Sigmoid colon (tissue), 7 donors: ENCODE data around the gene MGAT5. TPM values are rescaled to one million over a fixed set of nuclear protein-coding genes. Genes with fewer than 3 reads are reported as not detected.

ENCODE experiments used
- DNase-seq: peaks from one replicate; pipeline ENCODE4 v3.0.0-alpha.2; 2019
- H3K27ac ChIP-seq, 4 donors: fragments of 200-600 bp; sonication (generic); one replicate each; pipeline ENCODE4 v1.5.1; 2016 to 2019; ENCODE audit warnings: mild to moderate bottlenecking in 1 of 4
- H3K27me3 ChIP-seq, 3 donors: fragments of 200-600 bp; sonication (generic); one replicate each; pipeline ENCODE4 v1.5.1; 2019; ENCODE audit warnings: mild to moderate bottlenecking in 1 of 3
- H3K36me3 ChIP-seq, 4 donors: fragments of 200-600 bp; sonication (generic); one replicate each; pipeline ENCODE4 v1.5.1; 2016 to 2019
- H3K4me1 ChIP-seq, 4 donors: fragments of 200-600 bp; sonication (generic); one replicate each; pipeline ENCODE4 v1.5.1; 2017 to 2019
- H3K4me3 ChIP-seq, 4 donors: fragments of 200-600 bp; sonication (generic); one replicate each; pipeline ENCODE4 v1.5.1; 2017 to 2019; ENCODE audit warnings: mild to moderate bottlenecking in 2 of 4, moderate library complexity in 1 of 4
- H3K9me3 ChIP-seq, 4 donors: fragments of 200-600 bp in 3 of 4; sonication (generic) in 3 of 4; one replicate each; pipeline versions ENCODE4 v1.5.1 to v1.6.1; 2013 to 2019
- CTCF ChIP-seq, 4 experiments: fragments of 450-650 bp in 3 of 4; fragments of 200-600 bp in 1 of 4; IDR thresholded peaks; one replicate each; pipeline ENCODE4 v1.5.1; 2016 to 2019; ENCODE audit warnings: antibody characterized with exemption in 4 of 4, mild to moderate bottlenecking in 3 of 4, moderate library complexity in 2 of 4
- EP300 ChIP-seq, 4 donors: sonication (generic); formaldehyde crosslinking; IDR thresholded peaks; one replicate each; pipeline ENCODE4 v1.6.1; 2017; ENCODE audit warnings: antibody characterized with exemption in 4 of 4
- POLR2A ChIP-seq, 2 donors: fragments of 450-650 bp; IDR thresholded peaks; one replicate each; pipeline ENCODE4 v1.6.1; 2016; ENCODE audit warnings: antibody characterized with exemption in 2 of 2, mild to moderate bottlenecking in 2 of 2, moderate library complexity in 2 of 2
- POLR2AphosphoS5 ChIP-seq, 4 donors: sonication (generic); formaldehyde crosslinking; IDR thresholded peaks; one replicate each; pipeline ENCODE4 v1.6.1; 2017; ENCODE audit warnings: antibody characterized with exemption in 4 of 4
- WGBS, 2 donors: extraction: QIAGEN DNeasy Blood & Tissue Kit; methylation state at CpG; one replicate each; pipeline ENCODE4 v1.1.7; 2013; 5-methylcytosine and 5-hydroxymethylcytosine counted together
- intact Hi-C: fragments of 100-400 bp; cut with DNase I; formaldehyde crosslinking; loops from one replicate; pipeline ENCODE4 v1.15.1; 2023
- polyA plus RNA-seq, 3 donors: library from polyadenylated mRNA; stranded (reverse); fragments of 200-250 nt; gene quantifications; one replicate each; pipeline ENCODE4 v1.2.3, GENCODE V29; 2013
- total RNA-seq, 4 donors: library from RNA; depleted of rRNA; stranded (reverse); fragments of >200 nt; gene quantifications; one replicate each; pipeline ENCODE4 v1.1.0, GENCODE V29; 2016
- donor health status: healthy with polysubstance abuse.
- donor health status: Bipolar disorder and iron deficiency.
- donor health status: healthy.

Gene MGAT5
- total and polyA plus RNA-seq, 7 donors = 3.0 to 42.4 (median 30.3) TPM

DNA sequence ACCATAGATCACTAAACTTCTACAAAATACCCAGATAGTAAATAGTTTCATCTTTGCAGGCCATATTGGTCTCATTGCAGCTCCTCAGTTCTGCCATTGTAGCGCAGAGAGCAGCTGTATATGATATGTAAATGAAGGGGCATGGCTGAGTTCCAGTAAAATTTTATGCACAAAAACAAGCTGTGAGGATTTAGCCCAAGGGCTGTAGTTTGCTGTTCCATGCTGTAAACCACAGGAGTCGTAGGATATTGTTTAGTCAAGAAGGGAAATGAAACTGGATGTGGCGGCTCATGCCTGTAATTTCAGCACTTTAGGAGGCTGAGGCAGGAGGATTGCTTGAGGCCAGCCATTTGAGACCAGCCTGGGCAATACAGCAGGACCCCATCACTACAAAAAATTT, 83.0 kb downstream of the MGAT5 start:
- no peak for TF ChIP-seq POLR2AphosphoS5 (IDR thresholded peaks at IDR 0.05)
- no peak for TF ChIP-seq CTCF (IDR thresholded peaks at IDR 0.05)
- no peak for TF ChIP-seq EP300 (IDR thresholded peaks at IDR 0.05)
- TF ChIP-seq POLR2A (IDR thresholded peaks at IDR 0.05) = no peak
- Histone ChIP-seq H3K27ac (no peak overlapping the region), H3K4me1 (no peaks in the 10 kb centered on the region), H3K27me3 (no peaks in the 10 kb centered on the region), H3K4me3 (no peak overlapping the region), H3K9me3 (no peaks in the 10 kb centered on the region), H3K36me3 (peaks cover 0 to 6% (median 0%) of the 10 kb centered on the region in 4 donors)
- intact Hi-C loops = no loop called here
- 89 to 90% methylated on average over 3 of the region's 3 CpGs for WGBS, 2 donors
- DNase-seq = no peak

DNA sequence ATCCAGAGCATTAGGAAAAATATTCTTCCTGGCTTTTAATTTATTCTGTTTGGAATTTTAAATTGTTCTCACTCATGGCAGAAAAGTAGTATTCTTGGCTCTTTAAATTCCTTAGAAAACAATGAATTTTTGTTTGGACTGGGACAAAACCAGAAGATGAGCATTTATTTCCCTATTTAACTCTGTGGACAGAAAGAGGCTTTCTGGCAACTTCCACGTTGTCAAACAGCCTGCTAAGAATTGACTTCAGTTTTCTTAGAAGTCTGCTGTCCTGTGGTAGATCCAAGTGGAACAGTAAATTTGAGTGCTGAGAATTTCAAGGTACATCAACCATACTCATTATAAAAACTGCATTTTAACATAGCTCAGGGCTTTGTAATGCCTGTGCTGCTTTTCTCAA, 83.8 kb downstream of the MGAT5 start:
- Histone ChIP-seq H3K27ac (no peak overlapping the region), H3K9me3 (no peaks in the 10 kb centered on the region), H3K27me3 (no peaks in the 10 kb centered on the region), H3K4me1 (no peaks in the 10 kb centered on the region), H3K4me3 (no peak overlapping the region), H3K36me3 (peaks cover 0 to 6% (median 0%) of the 10 kb centered on the region in 4 donors)
- no peak for DNase-seq
- WGBS, 2 donors = 56% methylated on average over 1 of the region's 1 CpG
- TF ChIP-seq EP300 (IDR thresholded peaks at IDR 0.05) = no peak
- no peak for TF ChIP-seq POLR2AphosphoS5 (IDR thresholded peaks at IDR 0.05)
- TF ChIP-seq CTCF (IDR thresholded peaks at IDR 0.05) = no peak
- TF ChIP-seq POLR2A (IDR thresholded peaks at IDR 0.05) = no peak
- intact Hi-C loops = no loop called here

DNA sequence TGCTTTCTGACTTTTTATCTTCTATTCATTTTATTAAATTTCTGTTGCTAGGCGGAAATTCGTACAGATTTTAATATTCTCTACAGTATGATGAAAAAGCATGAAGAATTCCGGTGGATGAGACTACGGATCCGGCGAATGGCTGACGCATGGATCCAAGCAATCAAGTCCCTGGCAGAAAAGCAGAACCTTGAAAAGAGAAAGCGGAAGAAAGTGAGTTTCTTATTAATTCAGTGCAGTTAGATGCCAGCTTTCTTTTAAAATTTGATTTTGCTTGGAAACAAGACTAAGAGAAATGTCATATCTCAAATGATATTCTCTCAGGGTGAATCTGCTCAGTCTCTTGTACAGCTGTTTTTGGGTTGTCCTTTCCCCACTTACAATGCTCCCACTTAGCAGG, 84.3 kb downstream of the MGAT5 start:
- Histone ChIP-seq H3K4me3 (no peak overlapping the region), H3K9me3 (no peaks in the 10 kb centered on the region), H3K4me1 (no peaks in the 10 kb centered on the region), H3K36me3 (peaks cover 0 to 6% (median 0%) of the 10 kb centered on the region in 4 donors), H3K27ac (no peak overlapping the region), H3K27me3 (no peaks in the 10 kb centered on the region)
- no peak for DNase-seq
- 95 to 96% methylated on average over 8 of the region's 8 CpGs for WGBS, 2 donors
- intact Hi-C loops = no loop called here
- TF ChIP-seq POLR2AphosphoS5 (IDR thresholded peaks at IDR 0.05) = no peak
- TF ChIP-seq POLR2A (IDR thresholded peaks at IDR 0.05) = no peak
- TF ChIP-seq CTCF (IDR thresholded peaks at IDR 0.05) = no peak
- no peak for TF ChIP-seq EP300 (IDR thresholded peaks at IDR 0.05)

GRCh38 chr2:134341476-134341875, 87.6 kb downstream of the MGAT5 start:
- Histone ChIP-seq H3K27ac (no peak overlapping the region), H3K36me3 (peaks cover 0 to 14% (median 0%) of the 10 kb centered on the region in 4 donors), H3K27me3 (no peaks in the 10 kb centered on the region), H3K9me3 (no peaks in the 10 kb centered on the region), H3K4me3 (no peak overlapping the region), H3K4me1 (no peaks in the 10 kb centered on the region)
- intact Hi-C loops = no loop called here
- no peak for DNase-seq
- TF ChIP-seq POLR2A (IDR thresholded peaks at IDR 0.05) (no peak), CTCF (IDR thresholded peaks at IDR 0.05) (no peak), POLR2AphosphoS5 (IDR thresholded peaks at IDR 0.05) (no peak), EP300 (IDR thresholded peaks at IDR 0.05) (no peak)
- 90 to 94% methylated on average over 3 of the region's 3 CpGs for WGBS, 2 donors
